WTC11 (cell line): ENCODE data around the gene SNAPC4.

Experiments
- ETV6 ChIP-seq: sonication (generic); formaldehyde crosslinking; IDR thresholded peaks from 2 replicates; pipeline ENCODE4 v1.8.1; 2022; ENCODE audit warnings: mild to moderate bottlenecking, missing genetic modification reagents
- SMAD3 ChIP-seq: sonication (generic); formaldehyde crosslinking; IDR thresholded peaks from 2 replicates; pipeline ENCODE4 v1.8.0; 2022; ENCODE audit warnings: missing genetic modification reagents, mild to moderate bottlenecking, borderline replicate concordance
- ZNF423 ChIP-seq: fragments of 250-450 bp; sonication (Bioruptor Pico); IDR thresholded peaks from 2 replicates; pipeline ENCODE4 v2.1.2; 2022; ENCODE audit warnings: mild to moderate bottlenecking, moderate library complexity
- TF ChIP-seq, protein P1 (sequence below): fragments of 200-600 bp; IDR thresholded peaks from 2 replicates; pipeline ENCODE4 v1.8.0; 2022; ENCODE audit warnings: antibody characterized with exemption

DNA sequence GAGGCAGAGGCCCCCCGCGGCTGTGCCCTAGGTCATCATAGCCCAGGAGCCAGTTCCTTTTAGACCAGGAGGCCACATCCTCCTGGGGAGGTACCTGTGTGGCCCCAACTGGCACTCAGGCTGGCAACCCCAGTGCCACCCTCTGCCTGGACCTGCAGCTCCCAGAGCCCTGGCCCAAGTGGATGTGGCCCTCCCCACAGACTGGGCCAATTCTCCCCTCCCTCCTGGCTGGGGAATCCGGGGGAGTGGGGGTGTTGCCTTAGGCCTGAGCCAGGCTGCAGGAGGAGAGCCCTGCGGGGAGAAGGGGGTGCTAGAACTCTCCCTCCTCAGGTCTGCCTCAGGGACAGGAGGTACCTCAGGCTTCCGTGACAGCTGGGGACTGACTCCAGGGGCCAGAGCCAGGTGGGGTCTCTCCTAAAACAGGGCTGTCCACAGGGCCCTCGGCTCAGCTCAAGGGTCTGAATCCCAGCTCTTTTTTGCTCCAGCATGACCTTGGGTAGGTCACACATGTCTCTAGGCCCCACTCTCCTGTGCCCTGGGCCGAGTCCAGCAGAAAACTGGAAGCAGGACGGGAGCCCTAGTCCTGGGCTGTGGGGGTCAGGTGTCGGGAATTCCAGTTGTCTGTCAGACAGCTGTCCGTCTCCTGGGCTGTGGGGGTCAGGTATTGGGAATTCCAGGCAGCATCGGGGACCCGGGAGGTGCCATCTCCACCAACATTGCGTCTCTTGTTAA lies 46.0 kb downstream of the SNAPC4 start:
- no peak for TF ChIP-seq ETV6 (CRISPR knock-in tag)
- TF ChIP-seq, protein P1, sequence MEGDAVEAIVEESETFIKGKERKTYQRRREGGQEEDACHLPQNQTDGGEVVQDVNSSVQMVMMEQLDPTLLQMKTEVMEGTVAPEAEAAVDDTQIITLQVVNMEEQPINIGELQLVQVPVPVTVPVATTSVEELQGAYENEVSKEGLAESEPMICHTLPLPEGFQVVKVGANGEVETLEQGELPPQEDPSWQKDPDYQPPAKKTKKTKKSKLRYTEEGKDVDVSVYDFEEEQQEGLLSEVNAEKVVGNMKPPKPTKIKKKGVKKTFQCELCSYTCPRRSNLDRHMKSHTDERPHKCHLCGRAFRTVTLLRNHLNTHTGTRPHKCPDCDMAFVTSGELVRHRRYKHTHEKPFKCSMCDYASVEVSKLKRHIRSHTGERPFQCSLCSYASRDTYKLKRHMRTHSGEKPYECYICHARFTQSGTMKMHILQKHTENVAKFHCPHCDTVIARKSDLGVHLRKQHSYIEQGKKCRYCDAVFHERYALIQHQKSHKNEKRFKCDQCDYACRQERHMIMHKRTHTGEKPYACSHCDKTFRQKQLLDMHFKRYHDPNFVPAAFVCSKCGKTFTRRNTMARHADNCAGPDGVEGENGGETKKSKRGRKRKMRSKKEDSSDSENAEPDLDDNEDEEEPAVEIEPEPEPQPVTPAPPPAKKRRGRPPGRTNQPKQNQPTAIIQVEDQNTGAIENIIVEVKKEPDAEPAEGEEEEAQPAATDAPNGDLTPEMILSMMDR: no peak
- no peak for TF ChIP-seq ZNF423 (CRISPR knock-in tag)
- no peak for TF ChIP-seq SMAD3 (CRISPR knock-in tag)
